IMR-90 (cell line): ENCODE results near the gene PNMA8C.

Experiments used
- BHLHE40 ChIP-seq: fragments of 150-350 bp; IDR thresholded peaks from 2 replicates; pipeline ENCODE4 v1.6.1; 2016; ENCODE audit warnings: mild to moderate bottlenecking, low read depth, low read length
- CEBPB ChIP-seq: IDR thresholded peaks from 2 replicates; pipeline ENCODE4 v1.6.1; 2012; ENCODE audit warnings: low read depth, low read length, improper control_type of control experiment
- FOS ChIP-seq: fragments of 150-350 bp; IDR thresholded peaks from 2 replicates; pipeline ENCODE4 v1.6.1; 2016; ENCODE audit warnings: low read depth, low read length
- NFE2L2 ChIP-seq: fragments of 150-350 bp; IDR thresholded peaks from 2 replicates; pipeline ENCODE4 v1.6.1; 2016; ENCODE audit warnings: low read depth, mild to moderate bottlenecking, low read length
- POLR2A ChIP-seq: IDR thresholded peaks from 2 replicates; pipeline ENCODE4 v1.6.1; 2012; ENCODE audit warnings: mild to moderate bottlenecking, low read depth, low read length
- RFX5 ChIP-seq: IDR thresholded peaks from 2 replicates; pipeline ENCODE4 v1.8.0; 2012; ENCODE audit warnings: low read depth, mild to moderate bottlenecking, low read length, moderate library complexity
- SMC3 ChIP-seq: fragments of 150-350 bp; IDR thresholded peaks from 2 replicates; pipeline ENCODE4 v1.6.1; 2016; ENCODE audit warnings: low read depth, mild to moderate bottlenecking, antibody characterized with exemption, low read length, moderate library complexity
- TF ChIP-seq, protein P1 (sequence below): conservative IDR thresholded peaks from 2 replicates; pipeline ENCODE4 v1.5.1; 2012; ENCODE audit warnings: mild to moderate bottlenecking, low read depth, low read length, improper control_type of control experiment
- TF ChIP-seq, protein P2 (sequence below): fragments of 150-350 bp; IDR thresholded peaks from 2 replicates; pipeline ENCODE4 v1.6.1; 2017; ENCODE audit warnings: mild to moderate bottlenecking, antibody characterized with exemption, low read length, low read depth

DNA sequence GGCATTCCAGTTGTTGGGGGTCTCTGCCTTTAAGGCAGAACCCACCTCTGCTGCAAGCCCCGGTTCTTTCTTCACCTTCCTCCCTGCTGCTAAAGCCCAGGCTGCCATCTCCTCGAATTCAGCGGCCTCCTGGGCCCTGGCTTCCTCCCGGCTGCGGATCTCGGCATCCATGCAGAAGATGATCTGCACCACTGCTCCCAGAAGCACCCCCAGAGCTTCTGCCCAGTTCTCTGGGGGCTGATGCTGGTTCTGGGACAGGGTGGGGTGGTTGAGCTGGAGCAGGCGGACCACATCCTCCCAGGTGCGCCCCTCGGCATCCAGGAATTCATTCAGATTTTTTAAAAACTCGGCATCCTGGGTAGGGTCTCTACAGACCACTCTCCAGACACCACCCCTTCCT, 41.6 kb upstream of the PNMA8C start:
- TF ChIP-seq, protein P1, sequence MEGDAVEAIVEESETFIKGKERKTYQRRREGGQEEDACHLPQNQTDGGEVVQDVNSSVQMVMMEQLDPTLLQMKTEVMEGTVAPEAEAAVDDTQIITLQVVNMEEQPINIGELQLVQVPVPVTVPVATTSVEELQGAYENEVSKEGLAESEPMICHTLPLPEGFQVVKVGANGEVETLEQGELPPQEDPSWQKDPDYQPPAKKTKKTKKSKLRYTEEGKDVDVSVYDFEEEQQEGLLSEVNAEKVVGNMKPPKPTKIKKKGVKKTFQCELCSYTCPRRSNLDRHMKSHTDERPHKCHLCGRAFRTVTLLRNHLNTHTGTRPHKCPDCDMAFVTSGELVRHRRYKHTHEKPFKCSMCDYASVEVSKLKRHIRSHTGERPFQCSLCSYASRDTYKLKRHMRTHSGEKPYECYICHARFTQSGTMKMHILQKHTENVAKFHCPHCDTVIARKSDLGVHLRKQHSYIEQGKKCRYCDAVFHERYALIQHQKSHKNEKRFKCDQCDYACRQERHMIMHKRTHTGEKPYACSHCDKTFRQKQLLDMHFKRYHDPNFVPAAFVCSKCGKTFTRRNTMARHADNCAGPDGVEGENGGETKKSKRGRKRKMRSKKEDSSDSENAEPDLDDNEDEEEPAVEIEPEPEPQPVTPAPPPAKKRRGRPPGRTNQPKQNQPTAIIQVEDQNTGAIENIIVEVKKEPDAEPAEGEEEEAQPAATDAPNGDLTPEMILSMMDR, result no peak
- TF ChIP-seq NFE2L2 (no peak), SMC3 (no peak), POLR2A (no peak), CEBPB (no peak), FOS (no peak), RFX5 (no peak), BHLHE40 (no peak)
- TF ChIP-seq, protein P2, sequence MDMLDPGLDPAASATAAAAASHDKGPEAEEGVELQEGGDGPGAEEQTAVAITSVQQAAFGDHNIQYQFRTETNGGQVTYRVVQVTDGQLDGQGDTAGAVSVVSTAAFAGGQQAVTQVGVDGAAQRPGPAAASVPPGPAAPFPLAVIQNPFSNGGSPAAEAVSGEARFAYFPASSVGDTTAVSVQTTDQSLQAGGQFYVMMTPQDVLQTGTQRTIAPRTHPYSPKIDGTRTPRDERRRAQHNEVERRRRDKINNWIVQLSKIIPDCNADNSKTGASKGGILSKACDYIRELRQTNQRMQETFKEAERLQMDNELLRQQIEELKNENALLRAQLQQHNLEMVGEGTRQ, result no peak
